ENCODE data around the gene CALHM1.

- no peak for TF ChIP-seq CTCF (IDR thresholded peaks at IDR 0.05)
- no peak for TF ChIP-seq POLR2A (IDR thresholded peaks at IDR 0.05)
These were observed 14.6 kb upstream of the CALHM1 start for GRCh38 chr10:103473261-103473671.

Data from body of pancreas (tissue), 4 donors.